ENCODE measurements around the gene TRAF3IP1.
"Not testable (repeated sequence)": the region's sequence is repeated elsewhere in the genome, so short reads cannot be mapped to it uniquely, and the experiment has no call there.

The TRAF3IP1 gene

GRCh38 chr2:238339814-238340213, 19.5 kb downstream of the TRAF3IP1 start:
- no peak for DNase-seq (ENCODE audit: low read depth, low spot score)

DNA sequence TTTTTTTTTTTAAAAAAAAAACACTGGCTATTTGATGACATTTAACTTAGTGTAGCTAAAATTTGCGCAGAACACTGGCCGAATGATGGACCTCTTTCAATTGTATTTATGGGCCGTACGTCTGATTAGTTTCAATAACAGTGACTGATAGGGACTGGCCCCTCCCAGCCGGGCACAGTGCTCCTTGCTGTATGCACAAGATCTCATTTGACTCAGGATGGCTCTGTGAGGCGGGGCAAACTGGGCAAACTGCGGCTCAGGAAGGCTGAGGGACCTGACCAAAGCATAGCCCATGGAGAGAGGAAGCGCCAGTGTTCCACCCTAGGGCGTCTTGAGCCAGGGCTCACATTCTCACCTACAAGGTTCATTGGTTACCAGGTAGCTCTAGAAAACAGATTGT, 21.2 kb downstream of the TRAF3IP1 start:
- no peak for DNase-seq (ENCODE audit: low read depth, low spot score)

DNA sequence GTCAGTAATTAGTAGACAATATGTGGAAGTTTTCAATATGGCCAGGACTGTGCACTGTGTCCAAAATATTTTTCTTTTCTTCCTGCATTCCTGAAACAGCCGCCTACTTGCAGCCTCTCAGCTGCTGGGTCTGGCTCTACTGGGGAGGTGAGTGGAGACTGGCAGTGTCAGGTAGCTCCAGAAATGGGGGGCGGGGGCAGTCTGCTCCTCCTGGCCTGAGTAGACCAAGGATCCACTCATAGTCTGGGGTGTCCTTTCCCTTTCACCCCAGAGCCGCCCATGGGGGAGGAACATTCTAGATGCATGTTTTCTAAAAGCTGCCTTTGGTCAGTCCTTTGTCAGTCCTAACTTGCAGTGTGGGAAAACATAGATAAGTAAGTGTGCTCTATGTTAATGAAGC, 23.7 kb downstream of the TRAF3IP1 start:
- no peak for DNase-seq (ENCODE audit: low read depth, low spot score)

DNA sequence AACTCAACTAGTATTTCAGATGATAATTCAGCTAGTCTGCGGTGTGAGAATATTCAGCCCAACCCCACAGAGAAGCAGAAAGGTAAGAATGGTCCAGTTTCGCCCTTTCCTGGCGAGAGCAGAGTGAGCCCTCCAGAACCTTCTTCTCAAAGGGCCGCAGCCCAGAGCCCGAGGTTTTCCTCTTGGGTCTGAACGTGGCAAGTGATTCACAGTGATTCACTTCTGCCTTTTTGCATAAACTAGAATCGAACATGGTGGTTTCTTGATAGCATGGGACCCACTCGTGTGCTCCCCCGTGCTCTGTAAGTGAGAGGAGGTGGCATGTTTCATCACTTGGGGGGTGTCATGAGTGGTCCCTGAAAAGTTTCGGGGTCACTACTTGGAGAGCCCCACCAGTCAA, 24.2 kb downstream of the TRAF3IP1 start:
- no peak for DNase-seq (ENCODE audit: low read depth, low spot score)

GRCh38 chr2:238345297-238345968, 25.1 kb downstream of the TRAF3IP1 start:
- no peak for DNase-seq (ENCODE audit: low read depth, low spot score)

GRCh38 chr2:238346544-238346943, 26.2 kb downstream of the TRAF3IP1 start:
- no peak for DNase-seq (ENCODE audit: low read depth, low spot score)

GRCh38 chr2:238350150-238350897, 30.0 kb downstream of the TRAF3IP1 start:
- no peak for DNase-seq (ENCODE audit: low read depth, low spot score)

DNA sequence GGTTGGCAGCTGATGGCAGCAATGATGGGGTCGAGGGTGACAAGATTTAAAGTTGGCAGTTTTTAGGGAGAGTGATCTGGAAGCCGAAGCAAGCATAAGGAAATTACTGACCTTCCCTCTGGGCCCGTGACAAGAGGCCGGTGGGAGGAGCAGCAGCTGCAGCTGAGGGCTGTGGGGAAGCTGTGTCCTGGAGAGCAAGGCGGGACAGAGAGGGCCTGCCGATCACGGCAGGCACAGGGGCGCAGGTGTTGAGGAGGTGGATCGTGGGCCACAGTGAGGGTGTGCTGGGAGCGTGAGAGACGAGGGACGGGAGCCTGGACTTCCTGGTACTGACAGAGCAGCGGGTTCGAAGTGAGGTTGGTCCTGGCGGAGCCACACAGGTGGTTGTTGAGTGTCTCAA, 31.0 kb downstream of the TRAF3IP1 start:
- DNase-seq (ENCODE audit: low read depth, low spot score) = no peak

DNA sequence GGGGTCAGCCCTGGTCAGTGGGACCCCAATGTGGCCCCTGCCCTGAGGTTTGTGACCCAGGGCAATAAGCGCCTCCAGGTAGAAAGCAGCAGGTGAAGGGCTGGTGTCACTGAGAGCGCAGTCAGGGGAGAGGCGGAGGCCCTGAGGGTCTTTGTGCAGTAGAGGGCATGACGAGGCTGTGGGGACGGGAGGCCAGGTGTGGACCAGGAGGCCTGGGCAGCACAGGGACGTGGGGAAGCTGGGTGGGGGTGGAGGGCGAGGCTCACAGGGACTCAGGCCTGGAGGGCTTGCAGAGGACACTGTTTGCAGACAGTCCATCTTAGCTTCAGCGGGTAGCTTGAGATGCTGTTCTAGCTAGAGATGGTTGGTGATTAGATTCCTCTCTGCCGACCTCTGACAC, 32.0 kb downstream of the TRAF3IP1 start:
- DNase-seq (ENCODE audit: low read depth, low spot score) = no peak

GRCh38 chr2:238358769-238359168, 38.5 kb downstream of the TRAF3IP1 start:
- no peak for DNase-seq (ENCODE audit: low read depth, low spot score)

DNA sequence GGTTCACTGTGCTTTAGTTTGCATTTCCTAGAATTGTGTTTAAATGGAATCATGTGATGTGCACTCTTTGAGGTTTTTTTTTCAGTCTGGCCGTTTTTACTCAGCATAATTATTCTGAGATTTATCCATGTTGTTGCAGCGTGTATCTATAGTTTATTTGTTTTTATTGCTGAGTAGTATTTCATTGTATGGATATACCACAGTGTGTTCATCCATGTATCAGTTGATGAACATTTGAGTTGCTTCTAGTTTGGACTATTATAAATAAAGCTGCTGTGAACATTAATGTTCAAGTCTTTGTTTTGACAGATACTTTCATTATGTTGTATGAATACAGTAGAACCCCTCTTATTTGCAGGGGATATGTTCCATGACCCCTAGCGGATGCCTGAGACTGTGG, 39.1 kb downstream of the TRAF3IP1 start:
- no peak for DNase-seq (ENCODE audit: low read depth, low spot score)

DNA sequence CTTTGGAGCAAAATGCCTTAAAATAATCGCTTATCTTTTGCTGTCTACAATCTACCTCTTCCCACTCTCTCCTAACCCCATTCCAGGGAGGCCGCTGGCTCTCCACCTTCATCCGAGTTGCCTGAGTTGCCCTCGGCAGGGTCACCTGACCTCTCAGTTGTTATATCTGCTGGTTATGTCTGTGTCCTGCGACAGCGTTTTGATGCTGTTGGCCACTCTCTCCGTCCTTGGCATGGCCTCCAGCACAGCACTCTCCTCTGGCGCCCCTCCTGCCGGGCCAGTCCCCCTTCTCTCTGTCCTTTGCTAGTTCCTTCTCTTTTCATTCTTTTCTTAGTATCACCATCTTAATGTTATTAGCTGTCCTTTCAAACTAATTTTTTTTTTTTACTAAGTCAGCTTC, 41.6 kb downstream of the TRAF3IP1 start:
- no peak for DNase-seq (ENCODE audit: low read depth, low spot score)

- no peak for DNase-seq (ENCODE audit: low read depth, low spot score)
Measured at GRCh38 chr2:238362626-238363025, 42.3 kb downstream of the TRAF3IP1 start.

DNA sequence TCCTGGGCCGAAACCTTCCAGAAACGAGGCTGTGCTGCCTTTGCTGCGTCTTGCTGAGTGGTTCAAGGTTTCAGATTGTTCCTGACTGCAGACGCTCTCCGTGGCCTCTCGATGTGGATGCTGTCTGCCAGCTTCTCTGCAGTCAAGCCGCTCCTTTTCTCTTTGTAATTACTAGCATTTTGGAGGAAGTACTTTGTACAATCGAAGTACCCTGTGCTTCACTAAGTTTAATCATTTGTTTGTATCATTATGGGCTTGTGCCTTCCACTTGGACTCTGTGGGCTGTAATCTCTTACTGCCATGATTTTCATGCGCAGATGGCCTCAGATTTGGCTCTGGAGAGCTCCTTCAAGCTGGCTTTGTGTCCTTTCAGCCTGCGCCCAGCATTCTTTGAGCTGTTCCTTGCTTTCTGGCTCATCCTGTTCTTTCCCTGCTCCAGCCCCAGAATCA, 49.3 kb downstream of the TRAF3IP1 start:
- DNase-seq (ENCODE audit: low read depth, low spot score) = no peak

DNA sequence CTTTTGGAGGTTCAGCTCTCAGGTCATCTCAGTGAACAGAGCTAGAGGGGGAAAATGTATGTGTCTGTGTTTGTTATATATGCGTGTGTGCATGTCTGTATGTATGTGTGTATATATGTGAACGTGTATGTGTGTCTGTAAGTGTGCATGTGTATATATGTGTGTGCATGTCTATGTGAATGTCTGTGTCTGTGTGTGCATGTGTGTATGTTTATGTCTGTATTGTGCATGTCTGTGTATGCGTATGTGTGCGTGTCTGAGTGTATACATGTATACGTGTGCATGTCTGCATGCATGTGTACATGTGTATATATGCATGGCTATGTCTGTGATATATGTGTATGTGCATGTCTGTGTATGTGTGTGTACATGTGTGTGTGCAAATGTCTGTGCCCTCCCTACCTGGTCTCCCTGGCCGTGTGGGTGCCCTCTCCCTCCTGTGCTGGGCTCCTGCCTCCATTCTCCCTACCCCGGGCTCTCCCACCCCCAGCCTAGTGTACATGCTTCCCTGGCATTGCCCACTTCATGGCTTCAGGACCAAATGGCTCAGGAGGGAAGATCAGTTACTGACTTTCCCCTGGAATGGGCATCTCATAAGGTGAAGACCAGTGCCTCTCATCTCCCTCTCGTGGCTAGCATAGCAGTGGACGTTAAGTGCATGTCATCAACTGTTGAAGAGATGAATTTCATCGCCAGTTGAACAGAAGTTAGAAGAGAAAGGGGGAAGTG, 49.9 kb downstream of the TRAF3IP1 start:
- no peak for DNase-seq (ENCODE audit: low read depth, low spot score)

- peak; percentile 48 for DNase-seq (ENCODE audit: low read depth, low spot score)
Measured at GRCh38 chr2:238370823-238371372, 50.6 kb downstream of the TRAF3IP1 start.

GRCh38 chr2:238372277-238372676, 52.0 kb downstream of the TRAF3IP1 start:
- DNase-seq (ENCODE audit: low read depth, low spot score) = not testable (repeated sequence)

DNA sequence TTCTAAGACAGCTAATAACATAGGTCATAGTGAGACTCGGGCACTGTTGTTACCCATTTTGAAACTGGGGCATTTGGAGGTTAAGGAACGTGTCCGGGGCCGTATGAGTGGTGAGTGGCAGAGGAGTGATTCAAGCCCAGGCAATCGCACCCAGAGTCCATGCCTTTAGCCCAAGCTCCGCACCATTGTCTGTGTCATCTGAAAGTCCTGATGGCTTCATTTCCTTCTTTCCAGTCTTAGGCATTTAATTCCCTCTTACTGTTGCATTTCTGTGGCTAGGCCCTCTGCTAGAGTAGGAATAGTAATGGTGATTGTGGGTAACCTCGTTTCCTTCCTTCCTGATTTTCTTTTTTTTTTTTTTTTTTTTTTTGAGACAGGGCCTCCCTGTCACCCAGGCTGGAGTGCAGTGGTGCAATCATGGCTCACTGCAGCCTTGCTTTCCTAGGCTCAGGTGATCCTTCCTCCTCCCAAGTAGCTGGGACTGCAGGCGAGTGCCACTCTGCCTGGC, 56.6 kb downstream of the TRAF3IP1 start:
- no peak for DNase-seq (ENCODE audit: low read depth, low spot score)

- DNase-seq (ENCODE audit: low read depth, low spot score) = no peak
Measured at GRCh38 chr2:238378230-238379095, 58.1 kb downstream of the TRAF3IP1 start.

DNA sequence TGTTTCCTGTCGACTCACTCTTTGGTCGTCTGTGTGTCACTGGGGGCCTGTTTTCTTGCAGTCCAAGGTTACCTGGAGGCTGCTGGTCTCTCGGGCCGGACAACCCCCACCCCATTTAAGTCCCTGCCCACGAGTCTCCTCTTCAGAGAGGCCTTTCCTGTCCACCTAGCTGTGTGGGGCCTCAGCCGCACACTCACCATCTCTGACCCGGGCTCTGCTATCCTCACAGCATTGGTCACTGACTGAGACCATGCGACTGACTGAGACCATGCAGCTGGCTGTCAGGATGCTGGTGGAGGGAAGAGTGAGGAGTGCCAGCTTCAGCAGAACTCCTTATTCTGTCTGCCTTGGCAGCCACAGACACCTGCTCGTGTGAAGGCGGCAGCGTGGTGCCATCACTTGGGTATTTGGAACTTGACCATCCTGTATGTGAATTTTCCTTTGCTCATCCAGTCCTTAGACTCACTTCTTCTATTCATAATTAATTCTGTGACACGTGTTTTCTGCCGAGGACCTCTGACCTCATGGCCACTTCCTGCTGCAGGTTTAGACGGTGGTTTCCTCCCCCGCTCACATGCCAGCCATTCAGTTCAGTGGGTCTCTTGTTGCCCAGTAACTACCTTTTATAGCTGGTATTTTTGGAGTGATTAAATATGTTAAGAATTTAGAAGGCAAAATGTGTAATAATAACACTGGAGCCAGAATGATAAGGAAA, 58.9 kb downstream of the TRAF3IP1 start:
- DNase-seq (ENCODE audit: low read depth, low spot score) = no peak
